Activated CD4-positive, CD25-positive, alpha-beta regulatory T cell (primary cell): ENCODE data around the gene PHTF2.
"Not testable (repeated sequence)": the region's sequence is repeated elsewhere in the genome, so short reads cannot be mapped to it uniquely, and the experiment has no call there.

Experiments
- DNase-seq, 4 experiments: peaks; one replicate each; lab custom pipeline; 2025; lab: John Stamatoyannopoulos, UW

The PHTF2 gene

GRCh38 chr7:77830649-77831355, 32.2 kb downstream of the PHTF2 start:
- no peak for DNase-seq

DNA sequence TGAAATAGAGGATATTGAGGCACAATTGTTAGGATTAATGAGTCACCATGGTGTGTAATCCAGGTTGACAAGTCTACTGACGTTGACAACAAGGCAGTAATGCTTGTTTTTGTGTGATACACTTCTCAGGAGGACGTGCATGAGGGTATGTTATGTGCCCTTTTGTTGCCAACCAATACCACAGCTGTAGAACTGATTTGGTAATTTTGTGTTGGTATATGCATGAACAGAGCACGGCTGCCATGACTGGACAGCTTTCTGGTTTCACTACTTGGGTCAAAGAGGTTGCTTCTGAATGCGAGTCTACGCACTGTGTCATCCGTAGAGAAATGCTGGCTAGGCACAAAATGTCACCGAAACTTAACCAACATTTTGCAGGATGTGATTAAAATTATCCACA, 32.9 kb downstream of the PHTF2 start:
- DNase-seq = no peak

DNA sequence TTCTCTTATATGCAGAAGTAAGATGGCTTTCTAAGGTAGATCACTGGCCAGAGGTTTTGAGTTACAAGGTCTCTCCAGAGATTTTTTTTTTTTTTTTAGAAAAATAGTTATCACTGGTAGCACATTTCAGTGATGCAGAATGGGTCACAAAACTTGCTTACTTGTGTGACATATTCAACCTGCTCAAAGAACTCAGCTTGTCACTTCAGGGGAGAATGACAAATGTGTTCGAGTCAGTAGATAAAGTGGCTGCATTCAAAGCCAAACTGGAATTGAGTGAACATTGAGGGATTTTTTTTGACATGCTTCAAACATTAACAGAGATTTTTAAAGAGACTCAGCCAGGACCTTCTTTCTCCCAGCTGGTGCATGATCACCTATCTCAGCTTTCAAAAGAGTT, 33.4 kb downstream of the PHTF2 start:
- DNase-seq = no peak

GRCh38 chr7:77833136-77833535, 34.6 kb downstream of the PHTF2 start:
- no peak for DNase-seq

DNA sequence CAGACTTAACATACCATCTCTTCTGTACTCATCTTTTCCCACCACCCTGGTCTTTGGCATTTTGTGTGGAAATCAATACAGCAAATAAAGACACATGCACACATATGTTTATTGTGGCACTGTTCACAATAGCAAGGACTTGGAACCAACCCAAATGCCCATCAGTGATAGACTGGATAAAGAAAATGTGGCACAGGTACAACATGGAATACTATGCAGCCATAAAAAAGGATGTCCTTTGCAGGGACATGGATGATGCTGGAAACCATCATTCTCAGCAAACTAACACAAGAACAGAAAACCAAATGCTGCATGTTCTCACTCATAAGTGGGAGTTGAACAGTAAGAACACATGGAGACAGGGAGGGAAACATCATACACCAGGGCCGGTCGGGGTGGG, 37.9 kb downstream of the PHTF2 start:
- not testable (repeated sequence) for DNase-seq

GRCh38 chr7:77837275-77837674, 38.7 kb downstream of the PHTF2 start:
- no peak for DNase-seq

GRCh38 chr7:77837966-77838365, 39.4 kb downstream of the PHTF2 start:
- DNase-seq = no peak

DNA sequence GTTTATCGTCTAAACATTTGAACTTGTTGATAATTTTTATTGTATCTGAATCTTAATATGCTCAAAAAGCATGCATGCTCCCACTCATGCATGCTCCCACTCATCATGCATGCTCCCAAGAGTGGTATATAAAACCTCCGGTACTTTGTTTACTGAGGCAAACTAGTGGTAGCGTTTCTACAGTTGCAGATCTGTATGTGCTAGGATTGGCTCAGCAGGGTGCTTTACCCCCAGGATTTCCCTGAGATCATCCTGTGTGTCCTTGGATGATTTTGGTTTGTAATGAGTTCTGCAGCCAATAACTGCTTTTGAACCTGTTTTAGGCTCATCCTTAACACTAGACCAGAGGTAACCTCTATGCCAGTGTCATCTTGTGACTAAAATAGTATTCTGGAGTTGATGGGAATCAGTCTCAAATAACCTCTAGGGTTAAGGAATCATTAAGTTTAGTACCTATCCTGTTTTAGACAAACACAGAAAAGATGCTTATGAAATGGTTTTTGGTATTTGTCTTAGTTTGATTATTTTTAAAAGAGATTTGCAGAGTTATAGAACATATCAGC, 40.4 kb downstream of the PHTF2 start:
- DNase-seq = no peak

GRCh38 chr7:77839919-77840318, 41.3 kb downstream of the PHTF2 start:
- DNase-seq = no peak

GRCh38 chr7:77843194-77843593, 44.6 kb downstream of the PHTF2 start:
- DNase-seq = no peak

DNA sequence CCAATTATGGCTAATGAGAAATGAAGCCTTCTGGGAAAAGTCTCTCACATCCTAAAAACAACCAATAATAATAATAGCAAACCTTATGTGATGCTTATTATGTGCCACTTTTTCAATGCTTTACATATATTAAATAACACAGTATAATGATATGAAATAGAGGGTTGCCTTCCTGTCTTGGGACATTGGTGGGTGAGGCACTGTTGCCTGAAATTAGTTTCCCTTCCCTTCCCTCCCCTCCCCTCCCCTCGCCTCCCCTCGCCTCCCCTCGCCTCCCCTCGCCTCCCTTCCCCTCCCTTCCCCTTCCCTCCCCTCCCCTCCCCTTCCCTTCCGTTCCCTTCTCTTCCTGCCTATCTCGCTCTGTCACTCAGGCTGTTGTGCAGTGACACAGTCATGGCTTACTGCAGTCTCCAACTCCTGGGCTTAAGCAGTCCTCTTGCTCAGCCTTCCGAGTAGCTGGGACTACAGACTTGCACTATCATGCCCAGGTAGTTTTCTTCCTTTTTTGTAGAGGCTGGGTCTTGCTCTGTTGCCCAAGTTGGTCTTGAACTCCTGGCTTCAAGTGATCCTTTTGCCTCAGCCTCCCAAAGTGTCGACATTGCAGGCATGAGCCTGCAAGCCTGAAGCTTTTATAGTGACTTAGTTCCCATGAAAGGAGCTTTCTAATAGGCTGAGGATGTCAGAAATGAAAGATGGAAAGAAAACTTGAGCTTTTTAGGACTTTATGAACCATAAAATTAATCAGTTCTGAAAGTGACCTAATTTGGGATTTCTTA, 47.9 kb downstream of the PHTF2 start:
- no peak for DNase-seq

DNA sequence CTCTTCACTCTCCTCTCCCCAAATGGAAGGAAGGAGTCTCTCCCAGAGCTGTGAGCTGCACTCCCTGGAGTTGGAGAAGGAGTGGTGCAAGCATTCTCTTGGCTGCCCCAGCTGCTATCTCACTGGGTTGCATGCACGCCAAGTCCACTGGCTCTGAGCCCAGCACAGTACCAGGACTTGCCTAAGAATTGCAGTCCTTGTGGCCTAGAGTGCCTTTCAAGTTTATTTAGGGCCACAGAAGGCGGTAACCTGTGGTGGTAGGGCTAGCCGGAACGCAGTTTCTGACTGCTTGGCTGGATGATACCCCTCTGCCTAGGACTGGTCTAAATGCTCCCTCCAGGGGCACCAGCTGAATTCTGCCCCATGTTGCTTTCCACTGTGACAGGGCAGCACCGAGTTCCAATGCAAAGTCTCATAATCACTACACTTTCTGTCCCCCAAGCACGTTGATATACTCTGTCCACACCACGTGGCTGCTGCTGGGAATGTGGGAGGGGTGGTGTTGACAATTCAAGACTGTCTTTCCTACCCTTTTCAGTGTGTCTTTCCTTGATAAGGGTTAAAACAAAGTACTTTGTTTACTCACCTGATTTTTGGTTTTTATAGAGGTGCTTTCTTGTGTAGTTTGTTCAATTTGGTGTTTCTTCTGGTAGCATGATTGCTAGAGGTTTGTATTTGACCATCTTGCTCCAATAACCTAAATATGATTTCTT, 57.0 kb downstream of the PHTF2 start:
- DNase-seq = no peak

- no peak for DNase-seq
Observed at GRCh38 chr7:77858278-77858677, 59.7 kb downstream of the PHTF2 start.

DNA sequence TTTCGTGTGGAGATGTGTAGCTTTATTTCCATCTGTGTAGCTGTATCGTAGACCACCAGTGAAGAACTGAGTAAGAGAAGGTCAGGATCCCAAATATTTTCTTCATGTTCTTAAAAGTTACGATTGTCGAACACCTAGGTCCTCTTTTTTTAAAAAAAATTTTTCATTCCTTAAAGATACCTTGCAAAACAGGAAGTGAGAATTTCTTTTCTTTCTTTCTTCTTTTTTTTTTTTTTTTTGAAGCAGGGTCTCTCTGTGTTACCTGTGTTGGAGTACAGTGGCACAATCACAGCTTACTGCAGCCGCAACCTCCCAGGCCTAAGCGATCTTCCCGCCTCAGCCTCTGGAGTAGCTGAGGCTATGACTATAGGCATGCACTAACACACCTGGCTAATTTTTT, 60.8 kb downstream of the PHTF2 start:
- DNase-seq = no peak

GRCh38 chr7:77862691-77863090, 64.1 kb downstream of the PHTF2 start:
- DNase-seq = no peak

- DNase-seq = no peak
Observed at GRCh38 chr7:77863860-77864259, 65.3 kb downstream of the PHTF2 start.

DNA sequence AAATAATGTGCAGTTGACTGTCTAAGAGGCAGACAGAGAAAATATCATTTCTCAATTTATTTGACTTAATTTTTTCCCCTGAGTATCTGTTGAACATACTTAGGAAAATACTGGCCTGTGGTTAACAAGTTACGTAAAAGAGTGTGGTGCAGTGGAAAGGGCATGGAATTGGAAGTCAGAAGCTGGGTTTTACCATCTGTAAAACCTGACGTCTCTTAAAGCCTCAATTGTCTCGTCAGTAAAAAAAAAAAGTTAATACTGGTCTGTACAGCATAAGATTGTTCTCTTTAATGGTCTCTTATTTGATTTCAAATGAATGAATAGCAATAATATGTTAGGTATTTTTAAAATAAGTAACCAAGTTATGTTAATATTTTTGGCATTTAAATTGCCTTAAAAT, 67.8 kb downstream of the PHTF2 start:
- DNase-seq = no peak

GRCh38 chr7:77866786-77867536, 68.4 kb downstream of the PHTF2 start:
- DNase-seq = no peak

- no peak for DNase-seq
Observed at GRCh38 chr7:77867537-77867865, 68.9 kb downstream of the PHTF2 start.

DNA sequence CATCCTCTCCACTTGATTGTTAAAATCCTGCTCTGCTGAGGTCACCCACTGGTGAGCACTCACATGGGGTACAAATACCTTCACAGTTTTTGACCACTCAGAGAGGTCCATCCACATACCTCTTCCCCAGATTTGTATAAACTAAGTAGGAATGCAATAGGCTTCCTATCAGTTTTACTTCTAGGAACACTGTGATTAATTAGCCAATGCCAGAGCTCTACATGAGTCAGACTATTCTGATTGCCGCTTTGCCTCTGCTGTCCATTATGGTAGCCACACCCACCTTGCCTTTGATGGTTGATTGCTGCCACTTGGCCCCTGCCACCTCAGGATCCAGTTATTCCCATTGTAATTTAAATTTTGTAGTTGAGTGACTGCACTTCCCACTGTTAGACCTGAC, 73.7 kb downstream of the PHTF2 start:
- DNase-seq = not testable (repeated sequence)

GRCh38 chr7:77873416-77874327, 75.1 kb downstream of the PHTF2 start:
- DNase-seq = not testable (repeated sequence)
